Kidney capillary endothelial cell (primary cell): ENCODE results near the gene IGLON5.

ENCODE experiments used
- DNase-seq: peaks from one replicate; pipeline ENCODE4 v3.0.0-alpha.2; 2018; ENCODE audit warnings: low spot score

IGLON5 gene

DNA sequence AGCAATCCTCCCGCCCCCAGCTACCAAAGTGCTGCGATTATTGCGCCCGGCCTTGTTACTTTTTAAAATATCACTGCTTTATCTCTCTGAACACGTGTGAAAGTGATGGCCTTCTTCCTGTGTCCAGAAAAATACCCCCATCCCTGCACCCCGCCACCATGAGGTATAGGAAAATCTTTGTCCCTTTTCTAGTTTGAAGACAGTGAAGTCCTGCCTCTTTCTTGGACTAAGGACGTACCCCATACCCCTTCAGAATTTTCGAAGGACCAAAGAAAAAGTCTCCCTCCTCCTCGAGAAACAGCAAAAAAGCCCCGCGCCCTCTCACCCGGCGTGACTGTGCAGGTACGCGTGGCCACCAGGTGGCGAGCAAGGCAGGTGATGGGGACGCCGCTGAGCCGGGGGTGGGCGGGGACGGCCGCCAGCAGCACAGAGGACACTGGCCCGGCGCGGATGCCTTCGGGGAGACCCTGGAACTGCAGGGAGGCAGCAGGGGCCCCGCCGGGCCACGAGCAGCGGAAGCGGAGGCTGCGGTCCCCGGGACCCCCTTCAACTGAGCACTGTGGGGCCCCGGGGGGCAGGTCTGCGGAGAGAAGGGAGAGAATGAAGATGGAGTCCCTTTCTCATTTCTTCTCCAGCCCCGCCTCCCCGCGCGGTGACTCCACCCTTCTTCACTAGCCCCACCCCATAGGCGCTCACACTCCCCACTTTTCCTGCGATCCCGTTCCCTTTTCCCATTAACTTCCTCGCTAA, 27.3 kb downstream of the IGLON5 start:
- DNase-seq = peak; percentile 62

DNA sequence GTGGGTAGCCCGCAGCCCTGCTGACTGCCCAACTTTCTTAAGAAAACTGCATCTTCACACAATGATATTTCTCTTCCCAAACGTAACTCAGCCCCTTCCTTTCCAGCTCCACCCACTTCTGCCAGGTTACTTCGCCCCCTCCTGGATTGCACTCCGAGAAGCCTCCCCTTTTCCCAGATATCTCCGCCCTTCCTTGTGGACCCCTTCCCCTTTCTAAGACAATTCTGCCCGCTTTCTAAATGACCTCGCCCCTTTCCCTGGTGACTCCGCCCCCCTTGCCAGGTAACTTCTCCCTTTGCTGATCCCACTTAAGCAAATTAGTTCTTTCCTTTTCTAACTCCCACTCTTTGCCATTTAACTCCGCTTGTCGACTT, 27.9 kb downstream of the IGLON5 start:
- no peak for DNase-seq

DNA sequence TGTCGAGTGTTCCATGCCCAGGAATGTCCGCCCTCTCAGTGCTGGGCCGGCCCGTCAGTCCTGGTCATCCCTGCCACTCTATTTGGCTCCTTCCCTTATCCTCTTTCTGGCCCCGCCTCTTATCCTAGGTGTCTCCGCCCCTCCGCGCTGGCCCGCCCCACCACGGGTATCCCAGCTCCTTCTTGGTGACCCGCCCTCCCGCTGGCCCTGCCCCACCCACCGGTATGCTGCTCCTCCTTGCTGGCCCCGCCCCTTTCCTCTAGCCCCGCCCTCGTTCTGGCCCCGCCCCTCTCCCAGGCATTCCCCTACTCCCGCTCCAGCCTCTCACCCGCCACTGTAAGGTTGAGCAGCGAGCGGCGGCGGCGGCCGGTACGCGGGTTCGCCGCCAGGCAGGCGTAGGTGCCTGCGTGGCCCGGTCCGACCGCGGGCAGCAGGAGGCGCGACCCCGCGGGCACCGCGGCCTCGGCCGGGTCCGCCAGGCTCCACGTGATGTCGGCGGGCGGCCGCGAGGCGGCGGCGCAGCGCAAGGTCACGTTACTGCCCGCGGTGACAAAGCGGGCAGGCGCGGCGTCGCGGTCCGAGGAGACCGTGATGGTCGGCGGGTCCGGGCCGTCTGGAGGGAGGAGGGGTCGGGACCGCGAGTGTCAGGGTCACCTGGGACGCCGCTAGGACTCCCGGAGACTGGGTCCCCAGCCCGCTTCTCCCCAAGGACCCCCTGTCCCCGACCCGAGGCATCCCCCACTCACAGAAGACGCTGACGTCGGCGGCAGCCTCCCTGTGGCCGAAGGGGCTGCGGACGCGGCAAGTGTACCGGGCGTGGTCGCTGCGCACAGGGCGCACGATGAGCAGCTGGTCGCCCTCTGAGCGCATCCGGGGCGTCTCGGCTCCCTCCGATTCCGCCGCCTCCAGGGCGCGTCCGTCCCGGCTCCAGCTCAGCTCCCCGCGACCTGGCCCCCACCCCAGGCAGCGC, 28.5 kb downstream of the IGLON5 start:
- DNase-seq = peak; percentile 91

DNA sequence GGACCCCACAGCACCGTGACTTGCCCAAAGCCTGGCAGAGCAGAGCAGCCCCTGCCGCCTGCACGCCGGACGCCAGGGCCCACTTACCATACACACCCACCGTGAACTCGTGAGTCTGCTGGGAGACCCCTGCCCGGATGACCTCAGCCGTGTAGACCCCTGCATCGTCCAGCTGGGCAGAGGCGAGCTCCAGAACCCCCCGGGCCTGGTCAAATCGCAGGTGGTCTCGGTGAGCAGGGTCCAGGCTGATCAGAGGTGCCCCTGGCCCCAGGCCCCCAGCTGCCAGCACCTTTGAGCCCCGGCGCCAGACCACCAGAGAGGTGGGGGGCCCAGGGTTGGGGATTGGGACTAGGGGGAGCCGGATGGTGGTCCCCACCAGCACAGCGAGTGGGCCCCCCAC, 29.6 kb downstream of the IGLON5 start:
- DNase-seq = no peak

DNA sequence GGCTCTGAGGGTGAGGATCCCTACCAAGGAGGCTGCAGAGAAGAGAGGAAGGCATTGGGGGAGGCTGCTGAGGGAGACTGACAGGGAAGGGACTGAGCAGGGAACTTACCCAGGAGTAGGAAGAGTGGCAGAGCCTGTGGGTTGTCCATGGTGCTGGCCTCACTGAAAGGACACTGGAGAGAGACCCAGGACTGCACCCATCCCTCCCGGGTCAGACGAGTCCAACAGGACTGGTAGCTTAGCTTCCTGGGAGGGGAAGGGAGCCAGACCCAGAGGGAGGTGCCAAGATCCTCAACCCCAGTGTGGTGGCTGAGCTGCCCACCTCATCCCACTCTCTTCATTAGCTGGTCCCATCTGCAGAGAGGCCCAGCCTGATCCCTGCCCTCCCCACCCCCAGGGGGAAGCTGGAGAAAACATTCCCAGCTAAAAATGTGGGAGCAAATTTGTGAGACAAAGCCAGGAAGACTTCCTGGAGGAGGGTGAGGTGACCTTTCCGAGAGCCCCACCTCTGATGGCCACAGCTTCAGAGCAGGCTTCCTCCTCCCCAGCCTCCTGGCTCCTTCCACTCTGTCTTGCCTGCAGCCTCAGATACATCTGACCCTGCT, 30.6 kb downstream of the IGLON5 start, which contains the start of gene VSIG10L:
VSIG10L (minus strand) TSS at position 164 of the 605 bp plus-strand sequence; CDS start at position 149, 15 bp downstream.
- DNase-seq = no peak

DNA sequence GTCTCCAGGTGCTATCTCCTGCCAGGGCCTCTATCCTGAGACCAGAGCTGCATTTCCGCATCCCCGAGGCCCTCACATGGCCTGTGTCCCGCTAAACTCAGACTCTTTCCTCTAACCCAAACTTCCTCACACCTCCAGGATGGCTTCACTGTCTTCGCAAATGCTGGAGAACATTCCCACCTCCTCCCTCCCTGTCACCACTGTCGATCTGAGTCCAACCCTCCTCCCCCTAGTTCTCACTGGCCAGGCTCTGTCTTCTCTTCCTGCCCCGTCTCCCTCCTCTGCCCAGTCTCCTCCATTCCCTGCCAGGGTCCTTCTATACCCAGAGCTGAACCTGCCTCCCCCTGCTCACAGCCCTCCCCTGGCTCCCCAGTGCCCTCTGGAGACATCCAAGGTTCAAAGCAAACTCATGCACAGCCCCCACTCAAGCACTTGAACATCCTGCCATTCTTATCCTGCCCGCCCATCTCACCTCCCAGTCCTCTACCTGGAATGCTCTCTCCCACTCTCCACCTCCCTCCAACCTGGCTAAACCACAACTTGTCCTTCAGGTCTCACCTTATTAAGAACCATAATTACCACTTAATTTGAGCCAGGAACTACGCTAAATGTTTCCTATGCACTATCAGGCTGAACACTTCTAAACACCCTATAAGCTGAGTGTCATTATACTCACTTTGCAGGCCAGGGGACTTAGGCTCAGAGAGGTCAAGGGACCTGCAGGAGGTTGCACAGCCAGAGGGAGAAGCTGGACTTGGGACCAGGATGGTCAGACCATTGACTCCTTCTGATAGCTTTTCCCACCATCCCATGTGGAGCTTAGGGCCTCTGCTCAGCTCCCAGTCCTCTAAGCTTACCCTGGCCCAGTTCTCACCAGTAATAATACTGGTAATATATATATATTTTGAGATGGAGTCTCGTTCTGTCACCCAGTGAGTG, 31.5 kb downstream of the IGLON5 start:
- no peak for DNase-seq

DNA sequence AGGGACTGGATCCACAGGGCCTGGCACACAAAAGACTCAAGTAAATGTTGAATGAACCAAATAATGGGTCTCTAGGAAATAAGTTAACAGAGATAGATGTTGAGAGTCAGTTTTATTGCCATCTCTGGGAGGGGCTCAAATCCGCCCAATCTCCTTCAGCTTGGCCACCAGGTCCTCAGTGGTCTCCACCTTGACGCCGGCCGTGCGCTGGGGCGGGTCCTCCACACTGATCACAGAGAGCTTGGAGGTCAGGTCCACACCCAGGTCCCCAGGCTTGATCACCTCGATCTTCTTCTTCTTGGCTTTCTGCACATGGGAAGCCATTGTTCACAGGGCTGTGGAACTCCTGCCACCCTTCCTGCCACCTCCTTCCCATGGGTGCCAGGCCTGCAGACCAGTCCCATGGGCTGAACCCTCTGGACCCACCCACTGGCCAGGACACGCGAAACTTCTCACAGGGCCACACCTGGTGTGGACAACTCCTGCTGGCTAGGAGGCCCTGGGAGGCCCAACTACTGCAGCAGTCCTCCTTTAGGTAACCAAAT, 33.7 kb downstream of the IGLON5 start:
- DNase-seq = no peak

DNA sequence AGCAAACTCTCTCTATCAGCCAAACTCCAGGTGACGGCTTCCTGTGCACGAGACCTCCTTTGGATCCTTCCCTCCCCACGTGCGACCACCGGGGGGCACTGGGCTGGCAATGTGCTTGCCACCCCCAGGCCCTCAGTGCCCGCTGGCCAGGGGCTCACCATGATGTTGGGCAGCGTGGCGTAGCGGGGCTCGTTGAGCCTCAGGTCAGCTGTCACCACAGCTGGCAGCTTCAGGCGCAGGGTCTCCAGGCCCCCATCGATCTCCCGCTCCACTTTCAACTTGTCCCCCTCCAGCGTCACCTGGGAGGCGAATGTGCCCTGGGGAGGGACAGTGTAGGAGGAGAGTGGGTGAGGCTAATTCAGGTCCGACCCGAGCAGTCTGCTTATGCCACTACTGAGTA, 35.3 kb downstream of the IGLON5 start:
- no peak for DNase-seq

DNA sequence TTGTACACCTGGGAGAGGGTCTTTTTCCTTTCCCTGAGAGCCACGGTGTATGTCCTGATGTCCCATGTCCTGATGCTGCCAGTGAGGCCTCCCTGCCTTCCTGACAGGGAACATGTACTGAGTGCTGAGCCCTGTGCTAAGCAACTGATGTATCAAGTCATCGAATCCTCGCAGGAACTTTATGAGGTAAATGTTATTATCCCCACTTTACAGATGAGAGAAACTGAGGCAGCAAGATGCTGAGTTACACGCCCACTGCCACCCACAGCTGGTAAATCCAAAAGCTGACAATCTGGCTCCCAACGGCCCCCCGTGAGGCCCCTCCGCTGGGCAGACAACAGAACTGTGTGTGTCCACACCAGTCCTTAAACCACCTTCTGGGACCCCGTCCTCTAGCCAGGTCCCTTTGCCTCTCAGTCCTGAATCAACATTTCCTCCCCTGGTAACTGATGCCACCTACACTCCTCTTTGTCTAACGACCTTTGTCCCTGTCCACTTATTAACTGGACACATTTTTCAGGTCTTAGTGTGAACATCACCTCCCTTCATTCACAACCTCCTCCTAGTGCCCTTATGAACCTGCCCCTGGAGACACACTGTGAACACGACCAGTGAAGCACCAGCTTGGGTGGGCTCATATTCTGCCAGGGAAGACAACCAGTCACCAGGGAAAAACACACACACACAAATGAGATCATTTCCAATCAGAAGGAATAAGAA, 35.9 kb downstream of the IGLON5 start:
- DNase-seq = no peak

DNA sequence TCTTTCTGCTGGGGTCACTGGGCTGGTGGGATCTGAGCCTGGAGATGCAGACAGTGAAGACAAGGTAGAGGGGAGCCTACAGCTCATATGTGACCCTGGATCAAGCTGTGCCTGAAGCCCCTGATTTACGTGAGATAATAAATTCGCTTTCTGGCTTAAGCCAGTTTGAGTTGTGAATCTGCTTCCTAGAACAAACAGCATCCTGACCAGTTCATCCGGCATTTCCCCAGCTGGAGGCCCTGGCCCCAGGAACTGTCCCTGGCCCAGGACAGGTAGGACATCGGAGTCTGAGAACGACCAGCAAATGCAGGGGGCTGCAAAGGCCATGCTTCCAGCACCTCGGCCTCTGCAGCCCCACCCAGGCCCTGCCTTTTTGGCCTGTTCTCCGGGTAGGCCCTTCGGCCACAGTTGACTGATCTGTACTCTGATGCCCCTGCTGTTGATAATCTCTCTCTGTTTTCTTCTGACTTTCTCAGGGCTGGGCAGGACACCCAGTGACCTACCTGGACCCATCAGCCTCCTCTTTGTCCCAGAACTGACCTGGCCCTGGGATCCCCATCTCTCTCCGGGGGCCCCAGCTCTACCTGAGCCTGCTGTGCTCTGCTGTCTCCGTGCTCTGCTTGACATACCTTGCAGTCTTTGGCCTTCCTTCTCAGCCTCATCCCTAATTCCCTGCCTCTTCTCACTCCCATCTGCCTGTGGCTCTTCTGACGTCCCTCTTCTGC, 40.0 kb downstream of the IGLON5 start:
- DNase-seq = no peak

DNA sequence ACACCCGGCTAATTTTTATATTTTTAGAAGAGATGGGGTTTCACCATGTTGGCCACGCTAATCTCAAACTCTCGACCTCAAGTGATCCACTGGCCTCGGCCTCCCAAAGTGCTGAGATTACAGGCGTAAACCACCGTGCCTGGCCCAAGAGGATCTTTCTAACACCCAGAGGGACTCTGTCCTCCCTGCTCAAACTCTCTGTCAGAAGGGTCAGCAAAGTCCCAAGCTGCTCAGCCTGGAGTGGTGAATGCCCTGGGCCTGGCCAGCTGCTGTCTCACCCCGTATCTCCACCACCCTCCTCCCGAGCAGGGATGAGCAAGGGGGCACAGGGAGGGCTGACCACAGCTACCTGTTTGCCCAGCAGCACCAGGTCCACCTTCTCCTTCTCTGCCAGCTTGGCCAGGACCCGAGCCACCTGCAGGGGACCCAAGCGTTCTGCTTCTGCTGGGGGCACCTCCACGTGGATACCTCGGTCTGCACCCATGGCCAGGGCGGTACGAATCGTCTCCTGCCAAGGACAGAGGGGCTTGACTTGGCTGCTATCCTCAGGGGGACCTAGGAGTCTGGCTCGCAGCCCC, 41.4 kb downstream of the IGLON5 start:
- no peak for DNase-seq

DNA sequence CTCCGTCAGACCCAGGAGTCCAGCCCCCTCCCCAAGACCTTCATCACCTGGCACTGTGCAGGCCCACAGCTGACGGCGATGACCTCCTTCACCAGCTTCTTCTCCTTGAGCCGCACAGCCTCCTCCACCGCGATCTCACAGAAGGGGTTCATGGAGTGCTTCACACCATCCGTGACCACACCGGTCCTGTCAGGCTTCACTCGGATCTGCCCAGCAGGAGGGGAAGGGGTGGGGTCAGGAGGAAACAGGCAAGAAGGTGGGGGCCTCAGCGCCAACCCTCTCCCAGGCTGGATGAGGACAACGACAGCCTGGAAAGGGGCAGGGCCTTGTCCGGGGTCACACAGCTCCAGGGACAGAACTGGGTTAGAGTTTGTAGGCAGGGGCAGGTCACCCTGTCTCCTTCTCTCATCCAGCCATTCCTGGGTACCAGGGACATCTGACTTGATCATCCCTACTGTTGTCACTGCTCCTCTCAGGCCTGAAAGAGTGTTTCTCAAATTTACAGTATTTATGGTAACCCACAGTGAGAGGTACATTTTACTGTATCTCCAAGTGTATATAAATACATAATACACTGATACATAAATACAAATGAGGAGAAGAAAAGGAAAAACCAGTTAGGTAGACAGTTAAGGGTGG, 42.8 kb downstream of the IGLON5 start:
- no peak for DNase-seq

DNA sequence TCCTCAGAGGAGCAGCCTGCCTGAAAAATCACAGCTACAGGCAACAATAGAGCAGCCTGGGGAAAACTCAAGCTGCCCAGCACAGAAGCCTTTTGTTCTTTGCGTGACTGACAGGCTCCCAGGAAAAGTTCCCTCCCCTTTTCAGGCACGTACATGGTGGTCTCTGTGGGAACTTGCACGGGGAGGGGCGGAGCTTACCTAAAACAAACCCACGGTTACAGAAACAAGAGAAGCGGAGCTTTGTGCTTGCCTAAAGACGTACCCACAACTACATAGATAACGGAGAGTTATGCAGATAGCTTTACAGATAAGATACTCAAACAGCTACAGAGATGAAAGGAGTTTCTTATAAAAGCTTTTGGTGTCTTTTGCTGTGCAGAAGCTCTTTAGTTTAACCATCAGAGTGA, 43.3 kb downstream of the IGLON5 start:
- no peak for DNase-seq

DNA sequence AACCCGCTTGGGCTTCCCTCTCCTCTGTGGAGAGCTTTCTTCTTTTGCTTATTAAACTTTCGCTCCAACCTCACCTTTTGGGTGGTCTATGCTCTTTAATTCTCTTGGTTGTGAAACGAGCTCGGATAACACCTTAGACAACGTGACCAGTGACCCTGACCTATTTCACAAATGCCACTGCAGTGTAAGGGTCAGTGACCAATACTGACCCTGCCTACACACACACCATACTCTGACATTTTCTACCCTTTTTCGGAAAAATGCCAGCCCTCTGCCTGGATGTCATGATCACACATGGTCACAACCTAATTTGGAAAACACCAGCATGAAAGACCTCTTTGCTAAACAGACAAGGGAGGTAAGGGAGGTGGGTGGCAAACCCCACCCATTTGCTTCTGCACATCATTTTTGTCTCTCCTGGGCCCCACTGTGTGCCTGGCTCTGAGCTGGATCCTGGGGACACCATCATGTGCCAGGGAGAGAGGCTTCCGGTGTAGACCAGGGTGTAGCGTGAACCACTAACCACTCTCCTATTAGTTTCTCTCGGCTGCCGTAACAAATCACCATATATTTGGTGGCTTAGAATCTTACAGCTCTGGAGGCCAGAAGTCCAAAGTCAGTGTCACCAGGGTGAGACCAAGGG, 44.8 kb downstream of the IGLON5 start:
- no peak for DNase-seq

DNA sequence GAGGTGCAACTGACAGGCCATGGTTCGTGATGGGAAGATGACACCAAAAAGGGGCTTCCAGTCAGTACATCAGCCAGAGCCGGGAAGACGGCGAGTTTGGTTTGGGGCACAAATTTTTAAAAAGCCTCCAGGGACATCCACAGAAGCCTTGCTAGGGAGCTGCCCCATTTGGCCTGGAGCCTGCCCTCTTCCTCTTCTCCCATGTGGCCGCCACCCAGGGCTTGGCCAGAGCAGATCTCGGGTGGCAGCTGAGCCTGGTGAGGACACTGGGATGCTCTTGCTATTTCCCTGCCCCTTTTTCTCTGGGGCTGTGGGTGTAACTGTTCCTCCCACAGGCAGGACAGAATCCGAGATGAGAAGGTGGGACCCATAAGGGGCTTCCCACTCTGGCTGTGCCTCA, 46.5 kb downstream of the IGLON5 start:
- DNase-seq = no peak

DNA sequence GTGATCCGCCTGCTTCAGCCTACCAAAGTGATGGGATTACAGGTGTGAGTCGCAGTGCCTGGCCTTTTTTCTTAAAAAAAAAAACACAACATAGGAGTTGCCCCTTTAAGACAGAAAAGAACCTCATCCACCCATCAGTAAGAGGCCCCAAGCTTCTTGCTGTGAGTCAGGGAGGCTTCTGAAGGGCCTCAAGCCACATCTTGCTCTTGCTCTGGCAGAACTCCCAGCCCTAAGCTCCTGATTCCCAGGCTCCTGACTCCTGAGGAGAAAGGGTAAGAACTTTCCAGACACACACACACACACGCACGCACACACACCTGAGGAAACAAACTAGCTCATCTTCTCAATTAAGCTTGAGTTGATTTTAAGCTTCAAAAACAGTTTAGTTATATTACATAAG, 47.9 kb downstream of the IGLON5 start:
- DNase-seq = no peak

DNA sequence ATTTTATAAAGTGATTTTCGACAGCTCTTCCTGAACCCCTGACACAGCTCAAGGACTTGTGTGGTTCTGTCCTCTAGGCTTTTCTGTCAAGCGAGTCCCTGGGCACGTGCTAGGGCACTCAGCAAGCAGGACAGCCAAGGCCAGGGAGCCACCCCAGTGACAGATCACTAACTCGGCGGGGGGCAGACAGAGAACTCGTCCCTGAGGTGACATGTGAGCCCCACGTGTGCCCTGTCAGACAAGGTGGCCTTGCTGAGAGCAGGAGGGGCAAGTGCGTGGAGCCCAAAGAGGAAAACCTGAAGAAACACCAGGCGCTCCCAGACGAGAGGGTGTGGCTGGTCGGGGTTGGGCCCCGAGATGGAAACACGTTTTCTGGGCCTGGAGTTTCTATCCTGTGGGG, 49.8 kb downstream of the IGLON5 start:
- no peak for DNase-seq
